CD4-positive, alpha-beta T cell treated with Interferon alpha-2 for 1 hour (primary cell): ENCODE measurements around the gene FOXO6.

ENCODE experiments used
- DNase-seq, 2 donors: peaks; one replicate each; pipeline ENCODE4 v3.0.0-alpha.2; 2020 to 2022

FOXO6 gene

DNA sequence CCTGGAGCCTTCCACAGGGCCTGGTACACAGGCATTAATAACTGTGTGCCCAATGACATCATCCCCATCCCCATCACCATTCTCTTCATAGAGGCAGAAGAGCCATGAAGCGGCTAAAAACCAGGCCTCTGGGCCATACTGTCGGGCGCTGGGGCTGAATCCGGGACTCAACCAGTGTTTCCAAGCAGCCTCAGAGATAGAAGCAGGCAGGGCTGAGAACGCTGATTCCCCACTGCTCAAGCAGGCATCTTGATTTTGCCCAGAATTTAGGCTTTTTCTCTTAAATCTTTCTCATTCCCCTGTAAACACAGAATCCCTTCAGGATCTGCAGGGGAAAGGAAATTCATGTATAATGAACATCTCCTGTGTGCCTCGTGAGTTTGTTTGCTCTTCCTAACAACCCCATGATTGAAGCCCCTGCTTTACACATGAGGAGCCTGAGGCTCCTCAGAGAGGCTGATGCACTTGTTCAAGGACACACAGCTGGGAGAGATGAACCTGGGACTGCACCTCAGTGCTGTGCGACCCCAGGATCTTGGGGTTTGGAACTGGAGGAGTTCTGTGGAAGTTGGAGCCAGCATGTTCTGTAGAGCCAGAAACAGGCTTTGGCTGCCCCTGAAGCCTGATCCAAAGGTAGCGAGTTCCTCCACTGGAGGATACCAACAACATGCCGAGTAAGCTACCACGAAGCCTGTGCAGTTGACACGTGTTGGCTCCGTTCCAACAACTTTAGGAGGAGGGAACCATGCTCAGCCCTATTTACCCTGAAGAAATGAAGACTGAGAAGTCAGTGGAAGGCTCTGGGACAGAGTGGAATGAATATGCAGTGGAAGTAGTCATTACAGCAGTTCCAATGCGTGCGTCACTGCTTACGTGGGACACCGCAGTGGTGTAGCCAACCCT, 67.8 kb downstream of the FOXO6 start:
- DNase-seq: no peak

DNA sequence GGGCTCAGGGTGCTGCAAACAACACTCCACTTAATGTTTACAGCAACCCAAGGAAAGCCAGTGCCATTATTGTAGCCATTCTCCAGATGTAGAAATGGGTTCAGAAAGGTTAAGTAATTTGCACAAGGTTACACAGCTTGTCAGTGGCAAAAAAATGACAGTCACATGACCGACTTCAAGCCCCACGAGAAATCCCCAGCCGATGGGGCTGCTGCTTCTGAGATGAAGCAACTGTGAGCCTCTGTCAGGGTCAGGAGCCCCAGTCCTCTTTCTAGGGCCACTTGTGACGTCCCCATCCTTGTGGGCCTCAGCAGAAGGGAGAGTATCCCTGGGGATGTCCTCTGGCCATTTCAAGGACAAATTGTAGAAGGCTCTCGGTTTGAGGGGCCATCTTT, 68.4 kb downstream of the FOXO6 start:
- DNase-seq: no peak

DNA sequence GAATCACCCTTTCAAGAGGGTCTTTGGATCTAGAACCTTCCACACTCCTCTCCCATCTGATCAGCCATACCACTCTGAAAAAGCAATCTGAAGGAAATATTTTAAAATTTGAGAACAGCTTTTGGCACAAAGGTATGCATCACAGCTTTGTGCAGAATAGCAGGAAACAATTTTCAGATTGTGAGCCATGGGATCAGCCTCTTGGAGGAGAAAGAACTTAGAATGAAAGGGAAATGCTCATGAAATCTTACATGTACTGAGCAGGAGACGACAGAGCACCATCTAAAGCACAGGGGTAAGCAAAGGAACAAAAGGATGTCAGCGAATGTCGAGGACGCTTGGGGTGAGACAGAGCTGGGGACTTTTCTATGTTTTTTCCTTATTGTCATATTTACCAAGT, 68.8 kb downstream of the FOXO6 start:
- no peak for DNase-seq

DNA sequence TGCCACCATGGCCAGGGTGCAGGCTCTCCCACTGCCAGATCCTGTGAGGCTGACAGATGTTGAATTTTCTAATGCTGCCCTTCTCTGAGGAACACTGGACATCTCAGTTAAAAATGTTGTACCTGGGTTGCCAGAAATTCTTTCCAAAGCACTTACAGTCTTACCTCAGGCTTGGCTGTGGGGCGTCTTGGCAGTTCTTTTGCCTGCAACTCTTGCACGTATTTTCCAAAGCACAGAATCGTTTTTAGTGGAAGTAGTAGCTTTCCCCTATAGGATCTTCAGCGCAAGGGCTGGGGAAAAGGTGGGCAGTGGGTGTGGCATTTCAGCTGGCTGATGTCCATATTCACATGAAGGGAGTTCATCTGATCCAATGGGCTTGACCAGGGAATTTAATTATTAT, 69.3 kb downstream of the FOXO6 start:
- no peak for DNase-seq

DNA sequence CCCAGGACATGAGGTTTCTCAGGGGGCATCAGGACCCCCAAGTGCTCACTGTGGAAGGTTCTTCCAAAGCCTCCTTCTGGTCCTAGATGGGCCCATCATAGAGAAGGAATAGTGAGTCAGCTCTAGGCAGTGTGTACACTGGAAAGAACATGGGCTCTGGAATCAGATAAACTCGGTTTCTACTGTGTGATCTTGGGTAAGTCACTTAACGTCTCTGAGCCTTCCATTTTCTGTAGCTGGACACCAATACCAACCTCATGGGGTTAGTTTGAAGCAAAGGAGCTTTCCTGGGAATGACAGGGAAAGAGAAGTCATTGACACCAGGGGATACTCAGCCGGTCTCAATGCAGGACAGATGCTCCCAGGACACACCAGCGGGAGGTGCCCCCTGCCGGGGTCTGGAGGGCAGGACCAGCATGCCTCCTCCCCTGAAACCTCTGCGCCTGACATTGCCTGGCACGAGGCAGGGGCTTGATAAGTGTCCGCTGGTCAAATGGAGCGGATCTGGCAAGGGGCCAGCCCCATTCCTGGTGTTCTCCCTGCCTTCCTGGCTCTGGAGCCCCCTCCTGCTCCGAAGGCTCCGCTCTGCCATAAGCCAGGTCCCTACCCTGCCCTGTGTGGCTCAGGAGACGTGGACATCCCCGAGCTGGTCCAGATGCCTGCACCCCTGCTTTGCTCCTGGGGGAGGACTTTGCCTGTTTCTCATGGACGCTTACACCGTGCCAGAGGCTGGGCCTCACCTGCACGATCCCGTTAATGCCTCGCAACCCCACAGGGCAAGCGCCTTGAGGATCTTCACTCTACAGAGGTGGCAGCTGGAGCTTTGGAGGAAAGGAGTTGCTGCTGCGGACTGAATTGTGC, 70.5 kb downstream of the FOXO6 start:
- no peak for DNase-seq
